Brain pericyte (primary cell): ENCODE results near the gene HSD17B10.
A peak's percentile ranks its signal among the peaks of the same experiment; 100 is the strongest.
"Not testable (repeated sequence)": the region's sequence is repeated elsewhere in the genome, so short reads cannot be mapped to it uniquely, and the experiment has no call there.

ENCODE experiments used
- DNase-seq: peaks from one replicate; pipeline ENCODE4 v3.0.0-alpha.2; 2012; ENCODE audit warnings: low read depth, low spot score

Gene HSD17B10

GRCh38 chrX:53437206-53437605 lies 3.0 kb upstream of the HSD17B10 start:
- no peak for DNase-seq

- no peak for DNase-seq
Measured at GRCh38 chrX:53435997-53436396, 1.8 kb upstream of the HSD17B10 start.

GRCh38 chrX:53430231-53430630 lies 3.9 kb downstream of the HSD17B10 start:
- no peak for DNase-seq

GRCh38 chrX:53429755-53430154 lies 4.4 kb downstream of the HSD17B10 start:
- DNase-seq, result no peak

- DNase-seq, result no peak
Measured at GRCh38 chrX:53422861-53423306, 11.3 kb downstream of the HSD17B10 start, which contains the start of gene RIBC1. Gene RIBC1, plus strand, starts transcription at chrX:53422873. Its CDS starts 3,404 bp downstream, at chrX:53426277.

- DNase-seq, result peak; percentile 90
Measured at GRCh38 chrX:53422086-53422860, 11.9 kb downstream of the HSD17B10 start, which contains the start of gene SMC1A. Gene SMC1A, minus strand, starts transcription at chrX:53422654. Its CDS starts 54 bp downstream, at chrX:53422600.

GRCh38 chrX:53421772-53422085 lies 12.4 kb downstream of the HSD17B10 start:
- no peak for DNase-seq

GRCh38 chrX:53421125-53421524 lies 13.0 kb downstream of the HSD17B10 start:
- no peak for DNase-seq

GRCh38 chrX:53420351-53420750 lies 13.8 kb downstream of the HSD17B10 start:
- DNase-seq, result not testable (repeated sequence)

- no peak for DNase-seq
Measured at GRCh38 chrX:53412446-53412845, 21.7 kb downstream of the HSD17B10 start.

- no peak for DNase-seq
Measured at GRCh38 chrX:53403535-53403934, 30.6 kb downstream of the HSD17B10 start.

- DNase-seq, result no peak
Measured at GRCh38 chrX:53398216-53398615, 36.0 kb downstream of the HSD17B10 start.

GRCh38 chrX:53395605-53396298 lies 38.4 kb downstream of the HSD17B10 start:
- no peak for DNase-seq

GRCh38 chrX:53383376-53384076 lies 50.6 kb downstream of the HSD17B10 start:
- DNase-seq, result no peak
